Upper lobe of right lung (tissue), 1 donor: Measurements from ENCODE around the gene PLA2G4D. TPM values are rescaled to one million over a fixed set of nuclear protein-coding genes. Genes with fewer than 3 reads are reported as not detected.

Experiments used
- ATAC-seq: fragments of 200-7000 bp; cut with Tn5 transposase; one replicate; pipeline ENCODE4 v1.9.1; 2020; ENCODE audit warnings: mild to moderate bottlenecking, moderate library complexity
- DNase-seq: peaks from one replicate; pipeline ENCODE4 v3.0.0-alpha.2; 2020
- H3K27ac ChIP-seq: fragments of 200-600 bp; one replicate; pipeline ENCODE4 v1.8.0; 2022
- H3K27me3 ChIP-seq: fragments of 200-600 bp; one replicate; pipeline ENCODE4 v1.8.0; 2022; ENCODE audit warnings: mild to moderate bottlenecking
- H3K36me3 ChIP-seq: fragments of 200-600 bp; one replicate; pipeline ENCODE4 v1.8.0; 2022
- H3K4me1 ChIP-seq: fragments of 200-600 bp; one replicate; pipeline ENCODE4 v1.8.0; 2022
- H3K4me3 ChIP-seq: fragments of 200-600 bp; one replicate; pipeline ENCODE4 v1.8.0; 2022; ENCODE audit warnings: mild to moderate bottlenecking
- H3K9me3 ChIP-seq: fragments of 200-600 bp; one replicate; pipeline ENCODE4 v1.8.0; 2022
- CTCF ChIP-seq: fragments of 200-600 bp; IDR thresholded peaks from one replicate; pipeline ENCODE4 v1.8.0; 2022; ENCODE audit warnings: antibody characterized with exemption
- intact Hi-C: fragments of 100-400 bp; cut with DNase I; formaldehyde crosslinking; loops from one replicate; pipeline ENCODE4 v1.11.0; 2022
- total RNA-seq: library from RNA; stranded (reverse); fragmentation: NEBNext Ultra II Directional; extraction: Animal tissue kit (Norgen Biotek cat#: 25700); gene quantifications from one replicate; pipeline ENCODE4 v1.2.1, GENCODE V29; 2021
- donor health status: DM: no; HTN: yes; CAD: no; lungs with severe emphysema.

PLA2G4D gene
- total RNA-seq, 1 donor from 2014 or later: not detected

DNA sequence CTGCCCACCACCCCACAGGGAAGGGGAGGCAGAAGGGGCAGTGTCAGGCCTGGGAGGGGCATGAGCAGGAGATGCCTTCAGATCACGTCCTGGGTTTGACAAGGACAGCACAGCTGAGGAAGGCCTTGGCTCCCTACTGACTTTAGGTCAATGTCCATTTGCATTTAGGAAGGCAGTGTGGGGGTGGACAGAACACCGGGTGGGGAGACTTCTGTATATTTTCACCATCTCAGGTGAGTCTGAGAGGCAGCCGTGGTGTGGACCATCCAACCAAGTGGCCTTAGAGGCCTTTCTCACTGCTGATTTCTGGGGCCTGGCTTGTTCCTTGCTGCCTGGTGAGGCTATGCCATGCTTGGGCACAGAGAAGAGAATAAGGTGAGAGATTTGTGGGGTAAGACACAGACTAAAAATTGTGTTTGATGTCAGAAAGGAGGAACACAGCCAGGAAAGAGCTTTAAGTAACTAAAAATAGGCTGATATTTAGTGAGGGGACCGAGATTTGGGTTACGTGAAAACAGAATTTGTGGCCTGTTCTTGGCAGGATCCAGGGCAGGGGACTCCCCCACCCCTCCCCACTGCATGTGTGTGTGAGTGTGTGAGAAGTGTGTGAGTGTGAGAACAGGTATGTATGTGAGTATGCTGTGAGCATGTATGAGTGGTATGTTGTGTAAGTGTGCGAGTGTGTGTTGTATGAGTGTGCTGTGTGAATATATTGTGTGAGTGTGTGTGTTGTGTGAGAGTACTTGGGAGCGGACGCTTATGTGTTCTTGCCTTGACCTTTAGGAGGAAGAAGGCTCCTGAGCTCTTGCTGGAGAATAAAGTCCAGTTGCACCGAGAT, 61.8 kb downstream of the PLA2G4D start:
- no peak for DNase-seq
- no peaks in the 10 kb centered on the region for H3K27me3 ChIP-seq
- no peak overlapping the region for H3K27ac ChIP-seq
- no peaks in the 10 kb centered on the region for H3K9me3 ChIP-seq
- no peaks in the 10 kb centered on the region for H3K36me3 ChIP-seq
- no peak for ATAC-seq
- H3K4me1 ChIP-seq: peaks cover 9% of the 10 kb centered on the region
- intact Hi-C loops: no loop called here
- TF ChIP-seq CTCF: no peak
- H3K4me3 ChIP-seq: no peak overlapping the region

GRCh38 chr15:42031198-42031915, 63.0 kb downstream of the PLA2G4D start:
- no peak for TF ChIP-seq CTCF
- H3K27me3 ChIP-seq: no peaks in the 10 kb centered on the region
- ATAC-seq (no peak), DNase-seq (no peak)
- H3K4me1 ChIP-seq: peaks cover 9% of the 10 kb centered on the region
- H3K27ac ChIP-seq: no peak overlapping the region
- H3K36me3 ChIP-seq: no peaks in the 10 kb centered on the region
- H3K9me3 ChIP-seq: no peaks in the 10 kb centered on the region
- intact Hi-C loops: no loop called here
- no peak overlapping the region for H3K4me3 ChIP-seq

DNA sequence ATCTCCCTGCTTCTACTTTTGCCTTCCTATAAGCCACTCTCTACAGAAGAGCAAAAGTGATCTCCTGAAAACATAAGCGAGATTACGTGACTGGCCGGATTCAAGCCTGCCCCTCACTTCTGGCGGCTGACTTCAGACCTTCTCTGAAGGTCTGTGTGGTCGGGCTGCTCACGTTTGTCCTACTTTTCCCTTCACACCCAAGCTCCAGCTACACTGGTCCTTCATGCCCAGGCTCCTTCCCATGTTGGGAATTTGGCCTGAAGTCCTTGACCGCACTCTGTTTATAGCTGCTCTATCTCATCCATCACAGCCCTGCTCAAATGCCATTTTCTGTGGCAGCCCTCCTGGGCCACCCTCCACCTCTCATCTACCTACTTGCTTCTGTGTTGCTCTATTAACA, 66.8 kb downstream of the PLA2G4D start:
- no peak overlapping the region for H3K27ac ChIP-seq

GRCh38 chr15:42024303-42024702, 70.1 kb downstream of the PLA2G4D start:
- Histone ChIP-seq H3K27me3 (no peaks in the 10 kb centered on the region), H3K27ac (peak overlapping the region; percentile 71), H3K4me3 (no peak overlapping the region), H3K9me3 (no peaks in the 10 kb centered on the region), H3K36me3 (no peaks in the 10 kb centered on the region), H3K4me1 (no peaks in the 10 kb centered on the region)
- no peak for TF ChIP-seq CTCF
- intact Hi-C loops: no loop called here
- peak; percentile 89 for DNase-seq
- peak; percentile 92 for ATAC-seq

More for the DNA sequence above, 66.8 kb downstream of the PLA2G4D start:
- H3K9me3 ChIP-seq: no peaks in the 10 kb centered on the region
- no peak overlapping the region for H3K4me3 ChIP-seq
- H3K27me3 ChIP-seq: no peaks in the 10 kb centered on the region
- H3K36me3 ChIP-seq: no peaks in the 10 kb centered on the region
- ATAC-seq: no peak
- H3K4me1 ChIP-seq: no peaks in the 10 kb centered on the region
- TF ChIP-seq CTCF: no peak
- intact Hi-C loops: no loop called here
- peak; percentile 21 for DNase-seq

DNA sequence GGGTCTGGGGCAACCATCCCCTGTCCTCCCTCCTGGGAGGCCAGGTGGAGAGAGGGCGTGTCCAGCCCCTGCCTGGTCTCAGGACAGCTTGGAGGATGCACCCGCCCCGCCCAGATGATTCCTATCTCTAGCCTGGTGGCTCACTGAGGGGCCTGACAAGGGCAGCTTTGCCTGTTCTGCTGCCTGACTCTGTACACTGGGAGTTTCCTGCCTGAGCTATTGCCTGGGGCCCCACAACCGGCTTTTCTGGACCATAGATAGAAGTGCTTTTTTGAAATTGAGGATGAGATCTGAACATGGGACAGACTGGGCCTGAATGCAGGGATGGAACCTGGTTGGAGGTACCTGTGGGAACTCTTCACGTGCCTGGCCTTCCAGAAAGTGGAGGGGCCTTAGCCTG, 72.8 kb downstream of the PLA2G4D start:
- no peak overlapping the region for H3K27ac ChIP-seq
- DNase-seq (peak; percentile 44), ATAC-seq (no peak)
- no peaks in the 10 kb centered on the region for H3K4me1 ChIP-seq
- H3K4me3 ChIP-seq: no peak overlapping the region
- H3K36me3 ChIP-seq: no peaks in the 10 kb centered on the region
- no peaks in the 10 kb centered on the region for H3K9me3 ChIP-seq
- intact Hi-C loops: no loop called here
- no peak for TF ChIP-seq CTCF
- no peaks in the 10 kb centered on the region for H3K27me3 ChIP-seq
